Neural cell (in vitro differentiated cells): ENCODE results near the gene RPS28. TPM values are rescaled to one million over a fixed set of nuclear protein-coding genes. Genes with fewer than 3 reads are reported as not detected.
"Not testable (repeated sequence)": the region's sequence is repeated elsewhere in the genome, so short reads cannot be mapped to it uniquely, and the experiment has no call there.

ENCODE experiments used
- H2AFZ ChIP-seq: fragments of 200-600, 300-800 bp; sonication (generic), shearing (Covaris generic); 2 replicates; pipeline ENCODE4 v1.6.0; 2014; ENCODE audit warnings: low read depth, mild to moderate bottlenecking, antibody characterized with exemption, low read length, moderate library complexity
- H3F3A ChIP-seq: fragments of 200-600 bp; shearing (Covaris generic); 2 replicates; pipeline ENCODE4 v1.6.1; 2016; ENCODE audit warnings: mild to moderate bottlenecking, moderate library complexity, mixed read lengths, antibody characterized with exemption, low read length; ENCODE audit not compliant: insufficient read depth, poor library complexity, severe bottlenecking
- H3K27ac ChIP-seq: fragments of 200-600, 300-800 bp; sonication (generic), shearing (Covaris generic); 2 replicates; pipeline ENCODE4 v1.5.1; 2014; ENCODE audit warnings: mild to moderate bottlenecking, low read length, moderate library complexity
- H3K27me3 ChIP-seq: fragments of 300-800, 200-600 bp; sonication (generic), shearing (Covaris generic); 2 replicates; pipeline ENCODE4 v1.6.0; 2014; ENCODE audit warnings: mild to moderate bottlenecking, low read depth, low read length, moderate library complexity; ENCODE audit not compliant: insufficient read depth
- H3K36me3 ChIP-seq: fragments of 300-800, 200-600 bp; sonication (generic), shearing (Covaris generic); 2 replicates; pipeline ENCODE4 v1.5.1; 2014; ENCODE audit warnings: mild to moderate bottlenecking, antibody characterized with exemption, low read length, moderate library complexity; ENCODE audit not compliant: insufficient read depth
- H3K4me2 ChIP-seq: fragments of 300-800, 200-600 bp; sonication (generic), shearing (Covaris generic); 2 replicates; pipeline ENCODE4 v1.6.0; 2014; ENCODE audit warnings: mild to moderate bottlenecking, low read length
- H3K4me3 ChIP-seq: fragments of 300-800, 200-600 bp; sonication (generic), shearing (Covaris generic); 2 replicates; pipeline ENCODE4 v1.5.1; 2014; ENCODE audit warnings: mild to moderate bottlenecking, low read length, moderate library complexity
- H3K79me2 ChIP-seq: fragments of 200-600 bp; shearing (Covaris generic); replicated peaks from 2 replicates; pipeline ENCODE4 v1.6.0; 2014; ENCODE audit warnings: mild to moderate bottlenecking, low read length, moderate library complexity; ENCODE audit not compliant: insufficient read depth
- H3K9ac ChIP-seq: fragments of 300-800, 200-600 bp; sonication (generic), shearing (Covaris generic); 2 replicates; pipeline ENCODE4 v1.6.1; 2016; ENCODE audit warnings: mild to moderate bottlenecking, low read length, mixed read lengths
- H3K9me2 ChIP-seq: fragments of 200-600 bp; shearing (Covaris generic); 2 replicates; pipeline ENCODE4 v1.6.1; 2016; ENCODE audit warnings: mild to moderate bottlenecking, low read length, mixed read lengths; ENCODE audit not compliant: insufficient read depth
- H3K9me3 ChIP-seq: fragments of 200-600, 300-800 bp; sonication (generic), shearing (Covaris generic); 2 replicates; pipeline ENCODE4 v1.6.1; 2016; ENCODE audit warnings: mild to moderate bottlenecking, mixed run types, low read length, moderate library complexity, mixed read lengths
- H4K20me1 ChIP-seq: fragments of 200-600 bp; shearing (Covaris generic); 2 replicates; pipeline ENCODE4 v1.6.1; 2016; ENCODE audit warnings: mild to moderate bottlenecking, mixed run types; ENCODE audit not compliant: insufficient read depth
- CTCF ChIP-seq: fragments of 450-650 bp; IDR thresholded peaks from 2 replicates; pipeline ENCODE4 v1.5.1; 2014; ENCODE audit warnings: antibody characterized with exemption, mild to moderate bottlenecking, moderate library complexity; ENCODE audit not compliant: poor library complexity, severe bottlenecking
- EP300 ChIP-seq: fragments of 450-650 bp; conservative IDR thresholded peaks from 2 replicates; pipeline ENCODE4 v1.6.1; 2014; ENCODE audit warnings: antibody characterized with exemption, mild to moderate bottlenecking, moderate library complexity; ENCODE audit not compliant: poor library complexity, severe bottlenecking
- EZH2 ChIP-seq: fragments of 200-600, 300-800 bp; shearing (Covaris generic), sonication (generic); IDR thresholded peaks from 2 replicates; pipeline ENCODE4 v1.6.1; 2014; ENCODE audit warnings: antibody characterized with exemption, low read length, borderline replicate concordance, mild to moderate bottlenecking; ENCODE audit not compliant: insufficient read depth, poor library complexity, severe bottlenecking
- MXI1 ChIP-seq: fragments of 450-650 bp; conservative IDR thresholded peaks from 2 replicates; pipeline ENCODE4 v1.6.1; 2014; ENCODE audit warnings: antibody characterized with exemption, mild to moderate bottlenecking; ENCODE audit not compliant: poor library complexity, severe bottlenecking
- POLR2AphosphoS5 ChIP-seq: IDR thresholded peaks from 2 replicates; pipeline ENCODE4 v1.6.1; 2012
- RAD21 ChIP-seq: fragments of 450-650 bp; conservative IDR thresholded peaks from 2 replicates; pipeline ENCODE4 v1.6.1; 2014; ENCODE audit warnings: antibody characterized with exemption, mild to moderate bottlenecking, moderate library complexity
- REST ChIP-seq: IDR thresholded peaks from 2 replicates; pipeline ENCODE4 v1.6.1; 2012; ENCODE audit warnings: borderline replicate concordance
- SMC3 ChIP-seq: fragments of 450-650 bp; conservative IDR thresholded peaks from 2 replicates; pipeline ENCODE4 v1.6.1; 2014; ENCODE audit warnings: antibody characterized with exemption, mild to moderate bottlenecking, moderate library complexity; ENCODE audit not compliant: poor library complexity
- TAF1 ChIP-seq: IDR thresholded peaks from 2 replicates; pipeline ENCODE4 v1.6.1; 2012; ENCODE audit warnings: low read depth
- polyA plus RNA-seq: library from polyadenylated mRNA; depleted of rRNA; stranded (reverse); fragments of >200 nt; gene quantifications from 2 replicates; pipeline ENCODE4 v1.2.3, GENCODE V29; 2014

The RPS28 gene
- polyA plus RNA-seq, 1 donor from 2014 or later: 192 TPM

GRCh38 chr19:8310342-8311055 lies 10.8 kb upstream of the RPS28 start:
- Histone ChIP-seq H3K9me3 (no peaks in the 10 kb centered on the region), H3K27ac (no peak overlapping the region), H4K20me1 (no peaks in the 10 kb centered on the region), H3K36me3 (no peaks in the 10 kb centered on the region), H3K4me2 (no peak overlapping the region), H3K9ac (no peak overlapping the region), H3K9me2 (no peaks in the 10 kb centered on the region), H3F3A (no peaks in the 10 kb centered on the region), H3K4me3 (no peak overlapping the region), H2AFZ (no peak overlapping the region), H3K79me2 (peaks cover 17% of the 10 kb centered on the region), H3K27me3 (no peaks in the 10 kb centered on the region)
- TF ChIP-seq REST (no peak), RAD21 (no peak), CTCF (no peak), SMC3 (no peak), MXI1 (no peak), POLR2AphosphoS5 (no peak), EP300 (no peak), TAF1 (no peak), EZH2 (no peak)

GRCh38 chr19:8311461-8312260 lies 9.6 kb upstream of the RPS28 start:
- H3K4me2 ChIP-seq: no peak overlapping the region
- no peak overlapping the region for H3K9ac ChIP-seq
- H3K36me3 ChIP-seq: no peaks in the 10 kb centered on the region
- peaks cover 14% of the 10 kb centered on the region for H3K79me2 ChIP-seq
- no peak overlapping the region for H3K27ac ChIP-seq
- no peaks in the 10 kb centered on the region for H3F3A ChIP-seq
- H4K20me1 ChIP-seq: no peaks in the 10 kb centered on the region
- no peaks in the 10 kb centered on the region for H3K9me2 ChIP-seq
- no peaks in the 10 kb centered on the region for H3K9me3 ChIP-seq
- H3K27me3 ChIP-seq: no peaks in the 10 kb centered on the region
- no peak overlapping the region for H3K4me3 ChIP-seq
- H2AFZ ChIP-seq: no peak overlapping the region
- TF ChIP-seq CTCF: no peak
- TF ChIP-seq RAD21: no peak
- no peak for TF ChIP-seq TAF1
- TF ChIP-seq SMC3: no peak
- TF ChIP-seq EP300: no peak

- H3K27me3 ChIP-seq, H4K20me1 ChIP-seq, H2AFZ ChIP-seq, H3K36me3 ChIP-seq, H3K9me2 ChIP-seq, H3K4me2 ChIP-seq, H3K79me2 ChIP-seq, H3K4me3 ChIP-seq, H3K9me3 ChIP-seq, H3K27ac ChIP-seq, H3K9ac ChIP-seq, H3F3A ChIP-seq: not testable (repeated sequence)
Measured at GRCh38 chr19:8314981-8315640, 6.2 kb upstream of the RPS28 start.
